ENCODE results near the gene MYO6. TPM values are rescaled to one million over a fixed set of nuclear protein-coding genes. Genes with fewer than 3 reads are reported as not detected.

The MYO6 gene
- total RNA-seq: 22.9 and 31.9 TPM in 2 replicates

DNA sequence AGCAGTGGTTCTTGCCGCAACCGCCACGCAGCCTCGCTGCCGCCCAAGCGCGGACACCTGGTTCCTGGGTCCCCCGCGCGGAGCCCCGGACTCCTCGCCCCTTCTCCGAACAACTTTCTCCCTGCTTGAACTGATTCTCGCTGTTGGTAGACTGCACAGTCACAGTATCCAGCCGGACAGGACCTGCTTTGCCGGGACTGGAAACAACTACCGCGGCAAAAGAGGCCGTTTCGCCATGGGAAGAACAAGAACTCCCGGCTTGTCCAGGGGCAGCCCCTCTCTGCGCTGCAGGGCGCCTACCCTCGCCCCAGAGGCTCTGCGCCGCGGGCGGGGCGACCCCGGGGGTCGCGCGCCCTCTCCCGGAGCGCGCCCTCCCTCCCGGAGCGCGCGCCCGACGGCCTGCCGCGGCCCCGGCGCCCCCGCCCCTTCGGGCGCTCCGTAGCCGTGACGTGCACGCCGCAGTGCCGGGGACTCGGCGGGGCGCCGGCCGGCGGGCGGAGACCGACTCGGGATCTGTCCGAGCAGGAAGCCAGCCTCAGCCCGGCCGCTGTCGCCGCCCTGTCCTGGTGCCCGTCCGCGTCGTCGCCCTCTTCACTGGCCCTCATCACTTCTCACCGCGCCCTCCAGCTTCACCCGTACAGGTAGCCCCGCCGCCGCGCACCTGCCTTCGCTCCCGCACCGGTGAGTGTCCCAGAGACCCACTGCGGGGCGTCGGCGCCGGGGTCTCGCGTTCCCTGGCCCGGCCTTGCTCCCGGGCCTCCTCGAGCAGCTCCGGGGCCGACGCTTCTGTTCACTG is at the start of gene MYO6:
TSS of gene MYO6 (plus strand) at position 497 of the 796 bp plus-strand sequence. CDS start 68,309 bp downstream, outside the sequence.

Other genes with a start within 250 kb of the MYO6 start
- gene SENP6, start 147.4 kb upstream of the MYO6 start, total RNA-seq: 59.3 and 66.5 TPM in 2 replicates